CD4-positive, alpha-beta T cell treated with Interleukin-2 at 100 ng/mL for 4 hours (primary cell): ENCODE data around the gene SMIM24.
"Not testable (repeated sequence)": the region's sequence is repeated elsewhere in the genome, so short reads cannot be mapped to it uniquely, and the experiment has no call there.

Experiments used
- DNase-seq: peaks from one replicate; pipeline ENCODE4 v3.0.0-alpha.2; 2020; ENCODE audit warnings: low spot score

Gene SMIM24

DNA sequence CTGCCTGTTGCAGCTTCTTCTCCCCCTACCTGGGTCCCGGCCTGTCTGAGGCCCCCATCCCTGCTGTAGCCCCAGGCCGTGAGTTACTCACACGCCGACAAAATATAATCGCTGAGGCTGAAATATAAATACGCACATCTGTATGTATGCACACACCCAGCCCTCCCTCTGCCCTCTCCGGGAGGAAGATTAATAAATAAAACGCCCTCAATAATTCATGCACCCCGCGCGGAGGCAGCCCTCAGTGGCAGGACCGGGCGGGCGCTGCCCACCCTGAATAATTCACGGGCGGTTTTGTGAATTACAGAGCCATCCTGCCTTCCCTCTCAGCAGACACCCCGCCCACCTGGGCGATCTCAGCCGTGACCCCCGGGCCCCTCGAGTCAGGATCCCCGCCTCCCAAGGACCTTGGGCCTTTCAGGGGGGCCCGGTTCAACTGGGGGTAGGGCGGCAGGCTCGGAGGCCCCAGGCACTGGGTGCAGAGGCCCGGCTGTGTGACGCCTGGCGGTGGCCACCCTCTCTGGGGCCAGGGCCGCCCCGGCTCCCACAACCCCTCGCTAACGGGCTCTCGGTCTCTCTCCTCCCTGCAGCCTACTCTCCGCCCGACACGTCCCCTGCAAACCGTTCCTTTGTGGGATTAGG is 24.2 kb downstream of the SMIM24 start:
- DNase-seq = no peak

DNA sequence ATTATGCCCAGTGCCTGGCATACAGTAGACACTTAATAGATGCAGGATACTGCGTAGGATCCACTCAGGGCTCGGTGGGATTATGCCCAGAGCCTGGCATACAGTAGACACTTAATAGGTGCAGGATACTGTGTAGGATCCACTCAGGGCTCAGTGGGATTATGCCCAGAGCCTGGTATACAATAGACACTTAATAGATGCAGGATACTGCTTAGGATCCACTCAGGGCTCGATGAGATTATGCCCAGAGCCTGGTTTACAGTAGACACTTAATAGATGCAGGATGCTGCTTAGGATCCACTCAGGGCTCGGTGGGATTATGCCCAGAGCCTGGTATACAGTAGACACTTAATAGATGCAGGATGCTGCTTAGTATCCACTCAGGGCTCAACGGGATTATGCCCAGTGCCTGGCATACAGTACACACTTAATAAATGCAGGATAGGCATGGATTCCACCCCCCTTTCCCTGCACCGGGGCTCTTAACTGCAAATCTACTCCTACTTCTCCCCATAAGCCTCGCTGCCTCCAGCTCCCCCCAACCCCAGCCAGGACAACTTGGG is 24.9 kb downstream of the SMIM24 start:
- DNase-seq = no peak

DNA sequence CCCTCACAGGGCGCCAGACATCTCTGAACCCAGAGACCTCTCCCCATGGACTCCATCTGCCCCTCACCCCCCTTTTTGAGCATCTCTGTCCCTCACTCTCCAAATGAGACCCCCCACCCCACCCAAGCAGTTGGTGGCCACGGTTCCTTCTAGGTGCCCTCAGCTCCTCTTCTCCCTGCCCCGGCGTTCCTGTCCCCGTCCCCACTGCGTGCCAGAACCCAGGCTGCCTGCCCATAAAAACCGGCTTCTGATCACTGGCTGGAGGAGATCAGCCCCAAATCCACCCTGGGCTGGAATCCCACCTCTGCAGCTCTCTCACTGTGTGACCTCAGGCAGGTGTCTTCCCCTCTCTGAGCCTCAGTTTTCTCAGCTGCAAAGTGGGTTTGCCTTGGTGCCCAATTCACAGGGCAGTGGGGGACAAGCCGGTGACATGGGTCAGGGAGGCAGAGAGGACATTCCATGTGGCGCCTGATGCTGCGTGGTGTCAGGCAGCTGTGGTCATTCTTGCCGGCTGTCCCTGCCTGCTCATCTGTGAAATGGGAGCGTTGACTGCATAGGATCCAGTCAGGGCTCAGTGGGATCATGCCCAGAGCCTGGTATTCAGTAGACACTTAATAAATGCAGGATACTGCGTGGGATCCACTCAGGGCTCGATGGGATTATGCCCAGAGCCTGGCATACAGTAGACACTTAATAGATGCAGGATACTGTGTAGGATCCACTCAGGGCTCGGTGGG is 25.5 kb downstream of the SMIM24 start:
- no peak for DNase-seq

DNA sequence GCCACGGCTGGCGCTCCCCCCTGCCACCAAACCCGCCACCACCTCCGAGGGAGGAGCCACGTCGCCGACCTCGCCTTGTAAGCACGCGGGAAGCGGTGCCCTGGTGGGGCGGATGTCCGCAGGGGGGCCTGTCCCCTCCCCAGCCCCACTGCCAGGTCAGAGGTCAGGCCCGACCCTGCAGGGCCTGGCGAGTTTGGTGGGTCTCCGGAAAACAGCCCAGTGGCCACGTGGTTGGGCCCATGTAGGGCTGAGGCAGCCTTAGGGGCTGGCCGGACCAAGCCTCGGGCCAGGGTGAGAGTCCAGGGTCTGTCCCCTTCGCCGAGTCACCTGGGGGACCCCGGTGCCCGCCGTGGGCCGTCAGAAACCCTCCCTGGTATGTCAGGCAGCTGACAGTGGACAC is 26.5 kb downstream of the SMIM24 start:
- DNase-seq = no peak

DNA sequence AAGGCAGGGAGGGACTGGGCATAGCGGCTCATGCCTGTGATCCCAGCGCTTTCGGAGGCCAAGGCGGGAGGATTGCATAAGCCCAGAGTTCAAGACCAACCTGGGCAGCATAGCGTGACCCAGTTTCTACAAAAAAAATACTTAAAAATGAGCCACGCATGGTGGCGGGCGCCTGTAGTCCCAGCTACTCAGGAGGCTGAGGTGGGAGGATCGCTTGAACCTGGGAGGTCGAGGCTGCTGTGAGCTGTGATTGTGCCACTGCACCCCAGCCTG is 27.4 kb downstream of the SMIM24 start:
- DNase-seq = not testable (repeated sequence)

DNA sequence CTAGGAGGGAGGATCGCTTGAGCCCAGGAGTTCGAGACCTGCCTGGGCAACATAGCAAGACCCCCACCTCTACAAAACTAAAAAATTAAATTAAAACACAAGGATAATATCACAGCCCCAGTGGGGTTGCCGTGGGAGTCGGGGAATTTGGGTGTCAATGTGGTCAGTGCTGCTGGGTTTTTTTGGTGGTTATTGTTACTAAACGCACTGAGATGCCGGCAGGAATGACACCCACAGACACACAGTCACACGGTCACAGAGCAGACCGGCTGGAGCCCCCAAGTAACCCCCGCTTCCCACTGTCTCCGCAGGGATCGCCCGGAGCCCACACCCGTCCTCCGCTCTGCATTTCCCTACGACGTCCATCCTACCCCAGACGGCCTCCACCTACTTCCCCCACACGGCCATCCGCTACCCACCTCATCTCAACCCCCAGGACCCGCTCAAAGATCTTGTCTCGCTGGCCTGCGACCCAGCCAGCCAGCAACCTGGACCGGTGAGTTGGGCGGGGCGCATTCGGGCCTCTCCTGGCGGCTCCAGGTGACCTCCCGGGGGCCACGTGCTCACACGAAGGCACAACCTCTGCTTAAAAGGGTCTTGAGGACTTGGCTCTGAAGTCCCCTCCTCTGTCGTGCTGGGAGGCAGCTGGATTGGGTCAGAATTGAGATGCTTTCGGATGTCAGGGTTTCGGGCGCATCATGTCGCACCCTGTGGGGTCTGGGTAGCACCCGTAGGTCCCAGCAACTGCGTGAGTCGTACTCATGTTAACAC is 28.0 kb downstream of the SMIM24 start:
- no peak for DNase-seq

DNA sequence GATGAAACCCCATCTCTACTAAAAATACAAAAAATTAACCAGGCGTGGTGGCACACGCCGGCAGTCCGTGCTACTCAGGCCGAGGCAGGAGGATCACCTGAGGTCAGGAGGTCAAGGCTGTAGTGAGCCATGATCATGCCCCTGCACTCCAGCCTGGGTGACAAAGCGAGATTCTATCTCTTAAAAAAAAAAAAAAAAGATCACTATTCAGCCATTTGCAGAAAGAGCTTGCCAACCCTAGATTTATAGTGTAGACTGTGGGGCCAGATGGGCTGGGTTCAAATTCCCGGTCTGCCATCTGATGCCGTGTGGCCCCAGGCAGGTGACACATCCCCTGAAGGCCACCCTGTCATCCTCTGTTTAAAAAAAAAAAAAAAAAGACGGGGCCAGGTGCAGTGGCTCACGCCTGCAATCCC is 28.9 kb downstream of the SMIM24 start:
- no peak for DNase-seq

DNA sequence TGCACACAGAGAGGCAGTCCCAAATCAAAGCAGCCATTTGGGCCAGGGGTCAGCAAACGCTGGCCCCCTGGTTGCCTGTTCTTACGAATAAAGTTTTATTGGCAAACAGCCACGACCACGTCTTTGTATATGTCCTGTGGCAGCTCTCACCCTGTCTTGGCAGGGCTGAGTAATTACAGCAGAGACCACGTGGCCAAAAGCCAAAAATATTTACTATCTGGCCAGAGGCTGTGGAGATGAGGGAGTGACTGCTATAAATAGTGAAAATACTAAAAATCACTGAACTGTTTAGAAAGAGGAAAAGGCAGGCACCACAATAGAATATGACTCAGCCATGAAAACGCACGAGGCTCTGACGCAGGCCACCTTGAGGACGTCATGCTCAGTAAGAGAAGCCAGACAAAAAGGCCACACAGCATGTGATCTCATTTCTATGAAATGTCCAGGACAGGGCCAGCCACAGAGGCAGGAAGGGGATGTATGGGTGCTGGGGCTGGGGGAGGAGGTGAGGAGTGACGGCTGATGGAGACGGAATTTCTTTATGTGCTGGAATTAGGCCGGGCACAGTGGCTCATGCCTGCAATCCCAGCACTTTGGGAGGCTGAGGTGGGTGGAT is 29.4 kb downstream of the SMIM24 start:
- no peak for DNase-seq

DNA sequence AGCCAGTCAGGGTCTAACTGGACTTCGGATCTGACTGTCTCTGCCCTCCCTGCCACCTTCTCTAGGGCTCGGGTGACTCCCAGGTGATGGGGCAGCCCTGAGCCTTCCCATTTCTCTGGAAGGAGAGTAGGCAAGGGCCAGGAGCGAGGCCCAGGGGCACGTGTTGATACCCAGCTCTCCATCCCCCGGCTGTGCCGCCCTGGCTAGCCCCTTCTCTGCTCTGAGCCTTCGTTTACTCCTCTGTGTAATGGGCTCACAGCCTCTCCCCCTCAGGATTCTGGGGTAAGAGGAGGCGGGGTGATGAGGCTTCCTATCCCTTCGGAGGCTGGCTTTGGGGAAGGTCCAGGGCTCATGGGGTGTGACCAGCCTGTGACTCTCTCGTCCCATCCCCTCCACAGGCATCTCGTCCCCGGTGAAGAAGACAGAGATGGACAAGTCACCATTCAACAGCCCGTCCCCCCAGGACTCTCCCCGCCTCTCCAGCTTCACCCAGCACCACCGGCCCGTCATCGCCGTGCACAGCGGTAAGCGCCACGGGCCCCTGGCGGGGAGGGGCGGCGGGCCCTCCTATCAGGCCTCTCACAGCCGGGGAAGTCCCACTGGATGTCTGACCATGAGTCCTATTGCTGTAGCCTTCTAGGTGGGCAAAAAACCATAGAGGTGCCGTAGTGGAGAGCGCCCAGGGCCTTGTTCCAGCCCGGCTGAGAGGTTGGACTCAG is 31.6 kb downstream of the SMIM24 start:
- no peak for DNase-seq

DNA sequence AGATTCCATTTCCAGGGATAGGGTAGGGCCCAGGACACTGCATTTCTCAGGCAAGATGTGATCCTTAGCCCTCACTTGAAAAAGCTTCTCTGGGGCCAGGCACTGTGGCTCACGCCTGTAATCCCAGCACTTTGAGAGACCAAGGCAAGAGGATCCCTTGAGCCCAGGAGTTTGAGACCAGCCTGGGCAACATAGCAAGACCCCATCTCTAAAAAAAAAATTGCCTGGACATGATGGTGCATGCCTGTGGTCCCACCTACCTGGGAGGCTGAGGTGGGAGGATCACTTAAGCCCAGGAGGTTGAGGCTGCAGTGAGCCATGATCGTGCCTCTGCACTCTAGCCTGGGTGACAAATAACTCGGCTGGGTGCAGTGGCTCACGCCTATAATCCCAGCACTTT is 33.7 kb downstream of the SMIM24 start:
- not testable (repeated sequence) for DNase-seq

DNA sequence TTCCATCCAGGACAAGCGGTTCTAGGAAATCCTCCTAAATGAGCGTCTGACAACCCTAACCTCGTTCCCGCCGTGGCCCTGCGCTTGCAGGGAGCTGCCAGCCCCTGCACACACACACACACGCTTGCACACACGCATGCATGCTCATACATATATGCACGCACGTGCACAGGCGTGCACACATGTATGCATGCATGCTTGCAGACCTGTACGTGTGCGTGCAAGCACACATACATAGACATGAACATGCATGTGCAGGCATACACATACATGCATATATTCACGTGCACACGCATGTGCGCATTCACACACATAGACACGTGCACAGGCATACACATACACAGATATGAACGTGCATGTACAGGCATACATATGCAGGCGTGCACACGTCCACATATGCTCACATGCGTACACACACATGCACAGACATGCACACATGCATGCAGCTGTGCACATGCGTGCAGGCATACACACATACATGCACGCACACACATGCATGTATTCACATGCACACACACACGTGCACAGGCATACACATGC is 35.6 kb downstream of the SMIM24 start:
- no peak for DNase-seq

DNA sequence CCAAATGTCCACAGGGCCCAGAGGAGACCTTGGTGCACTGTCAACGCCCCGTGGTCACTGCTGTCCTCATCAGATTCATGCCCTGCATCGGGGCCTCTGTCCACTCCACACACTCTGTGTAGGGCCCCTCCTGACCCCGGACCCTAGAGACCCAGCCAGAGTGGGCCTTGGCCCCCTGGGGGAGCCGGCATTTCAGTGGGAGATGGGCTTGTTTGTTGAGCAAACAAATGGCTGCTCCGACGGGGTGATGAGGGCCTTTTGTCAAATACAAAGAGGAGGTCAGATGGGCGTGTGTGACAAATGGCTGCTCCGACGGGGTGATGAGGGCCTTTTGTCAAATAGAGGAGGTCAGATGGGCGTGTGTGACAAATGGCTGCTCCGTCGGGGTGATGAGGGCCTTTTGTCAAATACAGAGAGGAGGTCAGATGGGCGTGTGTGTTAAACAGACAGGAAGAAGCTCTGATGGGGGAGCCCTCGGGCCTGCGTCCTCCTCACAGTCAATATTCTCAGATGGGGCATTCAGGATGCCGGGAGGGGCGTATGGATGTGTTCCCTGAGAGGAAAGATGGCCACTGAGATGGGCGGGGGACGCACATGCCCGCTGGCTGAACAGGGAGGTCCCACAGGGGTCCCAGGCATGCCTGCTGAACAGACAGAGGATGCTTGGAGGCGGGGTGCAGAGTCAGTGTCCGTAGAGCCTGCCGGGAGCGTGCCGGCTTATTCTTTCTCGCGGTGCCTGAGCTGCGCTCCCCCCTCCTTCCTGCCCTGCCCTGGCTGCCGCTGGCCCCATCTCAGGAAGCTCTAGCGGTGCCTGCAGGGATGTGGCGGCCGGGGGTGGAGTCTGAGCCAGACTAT is 36.3 kb downstream of the SMIM24 start:
- no peak for DNase-seq

DNA sequence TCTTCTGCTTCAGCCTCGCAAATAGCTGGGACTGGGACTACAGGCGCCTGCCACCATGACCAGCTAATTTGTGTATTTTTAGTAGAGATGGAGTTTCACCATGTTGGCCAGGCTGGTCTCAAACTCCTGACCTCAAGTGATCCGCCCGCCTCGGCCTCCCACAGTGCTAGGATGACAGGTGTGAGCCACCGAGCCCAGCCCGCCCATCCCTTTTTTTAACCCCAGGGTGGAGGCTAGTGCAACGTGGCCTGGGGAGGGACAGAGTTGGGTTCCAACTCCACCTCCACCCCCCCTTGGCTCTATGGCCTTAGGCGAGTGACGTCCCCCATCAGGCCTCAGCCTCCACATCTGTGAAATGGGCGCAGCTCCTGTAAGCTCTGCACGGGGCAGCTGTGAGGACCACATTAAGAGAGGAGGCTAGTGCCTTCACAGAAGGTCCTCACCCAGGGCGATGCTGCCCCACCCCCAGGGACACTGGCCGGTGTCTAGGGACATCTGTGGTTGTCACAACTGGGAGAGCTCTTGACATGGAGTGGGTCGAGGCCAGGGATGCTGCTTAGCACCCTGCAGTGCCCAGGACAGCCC is 37.7 kb downstream of the SMIM24 start:
- no peak for DNase-seq

DNA sequence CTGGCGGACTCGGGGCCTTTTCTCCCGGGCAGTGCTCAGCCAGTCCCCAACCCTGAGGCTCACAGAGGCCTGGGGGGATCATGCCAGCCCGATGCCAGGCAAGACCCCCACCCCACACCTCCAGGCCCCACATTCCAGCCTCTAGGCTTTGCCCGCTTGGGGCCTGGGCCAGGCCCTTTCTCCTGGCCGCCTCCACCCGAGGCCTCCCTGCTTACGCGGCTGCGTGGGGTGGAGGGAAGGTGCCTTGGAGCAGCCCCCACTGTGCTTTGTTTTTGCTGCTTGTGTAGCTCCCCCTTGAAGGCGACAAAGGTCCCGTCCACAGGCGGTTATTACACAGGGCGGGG is 38.4 kb downstream of the SMIM24 start:
- no peak for DNase-seq

DNA sequence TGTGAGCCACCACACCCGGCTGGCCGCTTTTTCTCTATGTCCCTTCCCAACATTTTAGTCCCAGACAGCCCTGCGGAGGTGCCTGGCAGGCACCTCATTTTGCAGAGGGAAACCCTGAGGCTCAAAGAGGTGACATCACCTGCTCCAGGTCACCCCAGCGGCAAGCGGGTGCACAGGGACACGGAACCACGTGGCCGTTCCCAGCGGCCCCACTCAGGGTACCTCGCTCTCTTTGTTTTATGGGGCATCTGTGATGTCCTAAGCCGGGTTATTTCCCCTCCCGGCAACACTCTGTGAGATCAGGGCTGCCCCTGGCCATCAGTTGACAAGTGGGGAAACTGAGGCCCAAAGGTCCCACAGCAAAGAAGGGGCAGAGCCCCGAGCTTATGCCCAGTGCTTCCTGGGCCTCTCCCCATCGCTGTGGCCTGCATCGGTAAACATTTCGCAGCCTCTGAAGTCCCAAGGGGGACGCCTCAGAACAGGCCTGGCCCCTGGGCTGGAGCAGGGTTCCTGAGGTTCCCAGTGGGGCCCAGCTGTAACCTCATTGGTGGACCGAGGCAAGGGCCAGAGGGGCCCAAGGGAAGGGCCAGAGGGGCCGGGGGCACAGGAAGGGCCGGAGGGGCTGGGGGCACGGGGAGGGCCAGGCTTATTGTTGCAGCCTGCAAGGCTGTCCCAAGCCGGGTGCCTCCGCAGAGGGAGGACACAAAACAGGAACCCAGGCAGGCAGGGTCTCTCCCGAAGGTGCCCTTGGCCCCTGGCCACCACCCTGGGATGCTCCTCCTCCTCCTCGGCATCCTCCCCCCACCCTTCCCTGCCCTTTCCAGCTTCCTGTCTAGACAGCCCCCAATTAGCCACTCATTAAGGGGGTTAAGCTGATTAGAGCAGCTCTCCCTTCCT is 39.0 kb downstream of the SMIM24 start:
- no peak for DNase-seq

DNA sequence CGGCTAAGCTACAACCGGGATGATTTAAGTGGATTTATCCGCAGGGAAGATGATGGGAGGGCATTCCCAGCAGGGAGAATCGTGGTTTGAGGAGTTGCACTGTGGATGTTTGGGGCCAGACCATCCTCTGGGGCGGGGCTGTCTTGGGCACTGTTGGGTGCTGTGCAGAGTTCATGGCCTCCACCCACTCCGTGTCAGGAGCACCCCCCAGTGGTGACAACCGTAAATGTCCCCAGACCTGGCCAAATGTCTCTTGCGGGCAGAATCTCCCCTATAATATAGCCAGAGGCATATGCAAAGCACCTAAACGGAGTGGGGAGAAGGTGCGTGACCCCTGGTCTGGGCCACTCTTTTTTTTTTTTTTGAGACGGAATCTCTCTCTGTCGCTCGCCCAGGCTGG is 40.2 kb downstream of the SMIM24 start:
- peak; percentile 64 for DNase-seq

DNA sequence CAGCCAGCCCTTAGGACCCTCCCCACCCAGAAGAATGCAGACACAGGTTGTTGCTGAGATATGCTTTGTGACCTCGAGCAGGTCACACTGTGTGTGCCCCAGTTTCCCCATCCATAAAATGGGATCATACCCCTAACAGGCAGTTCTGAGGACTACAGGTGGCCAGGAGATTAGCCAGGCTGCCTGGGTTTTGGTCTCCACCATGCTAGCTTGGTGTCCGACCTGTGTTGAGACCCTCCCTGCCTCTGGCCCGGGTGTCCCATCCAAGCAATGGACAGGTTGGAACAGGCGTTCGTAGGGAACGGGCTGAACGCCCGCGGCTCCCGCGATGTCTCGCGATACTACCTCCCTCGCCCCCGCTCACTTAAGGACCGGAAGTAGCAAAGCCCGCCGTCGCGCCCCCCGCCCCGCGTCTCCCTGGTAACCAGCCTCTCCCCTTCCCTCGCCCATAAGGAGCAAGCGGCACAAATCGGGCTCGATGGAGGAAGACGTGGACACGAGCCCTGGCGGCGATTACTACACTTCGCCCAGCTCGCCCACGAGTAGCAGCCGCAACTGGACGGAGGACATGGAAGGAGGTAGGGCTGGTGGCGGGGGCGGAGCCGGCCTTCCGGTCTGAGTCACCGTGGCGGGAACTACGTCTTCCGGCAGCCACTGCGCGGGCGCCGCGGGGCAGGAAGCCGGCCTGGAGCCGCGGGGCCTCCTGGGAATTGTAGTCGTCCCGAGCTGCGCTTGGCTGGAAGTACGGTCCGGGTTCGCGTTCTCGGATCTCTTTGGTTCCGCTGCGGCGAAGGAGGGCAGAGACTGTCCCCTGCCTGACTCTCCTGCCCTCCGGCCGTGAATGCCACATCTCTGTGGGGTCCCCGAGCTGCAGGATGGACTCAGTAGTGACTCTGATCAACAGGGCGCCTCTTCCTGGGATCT is 45.4 kb downstream of the SMIM24 start:
- DNase-seq = peak; percentile 95

DNA sequence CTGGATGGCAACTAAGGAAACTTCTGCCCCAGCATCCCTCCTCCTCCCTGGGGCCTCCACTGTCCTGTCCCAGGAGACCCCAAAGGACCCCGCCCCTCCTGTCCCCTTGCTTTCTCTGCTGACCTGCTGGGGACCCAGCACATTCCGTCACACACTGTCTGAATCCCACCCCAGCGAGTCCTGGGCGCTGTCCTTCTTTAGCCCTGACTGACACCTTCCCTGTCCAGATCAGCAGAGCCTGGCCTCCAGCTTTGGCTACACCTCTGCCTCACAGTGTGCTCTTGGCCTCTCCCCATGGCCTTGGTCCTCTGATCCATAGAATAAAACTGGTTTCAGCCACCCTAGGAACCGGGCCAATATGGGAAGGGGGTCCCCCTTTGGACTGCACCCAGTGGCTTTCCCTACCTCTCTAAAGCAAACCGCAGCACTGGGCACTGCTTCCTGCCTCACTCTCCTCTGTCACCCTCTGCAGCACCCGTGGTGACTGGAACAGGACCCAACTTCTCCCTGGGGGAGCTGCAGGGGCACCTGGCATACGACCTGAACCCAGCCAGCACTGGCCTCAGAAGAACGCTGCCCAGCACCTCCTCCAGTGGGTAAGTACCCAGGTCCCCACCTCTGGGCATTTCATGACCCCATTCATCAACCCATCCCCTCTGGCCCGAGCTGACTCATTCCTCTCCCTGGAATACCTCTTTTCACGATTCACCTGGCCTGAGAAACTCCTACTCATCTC is 46.4 kb downstream of the SMIM24 start:
- no peak for DNase-seq
